ENCODE results near the gene HOXD3.
A peak's percentile ranks its signal among the peaks of the same experiment; 100 is the strongest.

HOXD3 gene

GRCh38 chr2:176148751-176149421 lies 8.2 kb upstream of the HOXD3 start:
- Mint-ChIP-seq H3K27me3 (peaks cover 55% of the 10 kb centered on the region), H3K36me3 (no peaks in the 10 kb centered on the region), H3K4me3 (no peak overlapping the region), H3K9me3 (ENCODE audit: low read depth) (no peaks in the 10 kb centered on the region), H3K4me1 (ENCODE audit: low read depth) (peaks cover 17% of the 10 kb centered on the region), H3K27ac (no peak overlapping the region)

GRCh38 chr2:176149481-176149938 lies 7.6 kb upstream of the HOXD3 start:
- Mint-ChIP-seq H3K4me3 (no peak overlapping the region), H3K4me1 (ENCODE audit: low read depth) (peaks cover 17% of the 10 kb centered on the region), H3K27me3 (peaks cover 56% of the 10 kb centered on the region), H3K9me3 (ENCODE audit: low read depth) (no peaks in the 10 kb centered on the region), H3K27ac (no peak overlapping the region), H3K36me3 (no peaks in the 10 kb centered on the region)

- H3K36me3 Mint-ChIP-seq = no peaks in the 10 kb centered on the region
- peaks cover 59% of the 10 kb centered on the region for H3K27me3 Mint-ChIP-seq
- no peaks in the 10 kb centered on the region for H3K9me3 Mint-ChIP-seq (ENCODE audit: low read depth)
- peak overlapping the region; percentile 10 for H3K4me3 Mint-ChIP-seq
- peaks cover 17% of the 10 kb centered on the region for H3K4me1 Mint-ChIP-seq (ENCODE audit: low read depth)
- no peak overlapping the region for H3K27ac Mint-ChIP-seq
Measured at GRCh38 chr2:176149939-176150583, 7.0 kb upstream of the HOXD3 start.

GRCh38 chr2:176150584-176151441 lies 6.3 kb upstream of the HOXD3 start:
- Mint-ChIP-seq H3K36me3 (no peaks in the 10 kb centered on the region), H3K27ac (no peak overlapping the region), H3K27me3 (peaks cover 59% of the 10 kb centered on the region), H3K4me3 (no peak overlapping the region), H3K4me1 (ENCODE audit: low read depth) (peaks cover 17% of the 10 kb centered on the region), H3K9me3 (ENCODE audit: low read depth) (no peaks in the 10 kb centered on the region)

DNA sequence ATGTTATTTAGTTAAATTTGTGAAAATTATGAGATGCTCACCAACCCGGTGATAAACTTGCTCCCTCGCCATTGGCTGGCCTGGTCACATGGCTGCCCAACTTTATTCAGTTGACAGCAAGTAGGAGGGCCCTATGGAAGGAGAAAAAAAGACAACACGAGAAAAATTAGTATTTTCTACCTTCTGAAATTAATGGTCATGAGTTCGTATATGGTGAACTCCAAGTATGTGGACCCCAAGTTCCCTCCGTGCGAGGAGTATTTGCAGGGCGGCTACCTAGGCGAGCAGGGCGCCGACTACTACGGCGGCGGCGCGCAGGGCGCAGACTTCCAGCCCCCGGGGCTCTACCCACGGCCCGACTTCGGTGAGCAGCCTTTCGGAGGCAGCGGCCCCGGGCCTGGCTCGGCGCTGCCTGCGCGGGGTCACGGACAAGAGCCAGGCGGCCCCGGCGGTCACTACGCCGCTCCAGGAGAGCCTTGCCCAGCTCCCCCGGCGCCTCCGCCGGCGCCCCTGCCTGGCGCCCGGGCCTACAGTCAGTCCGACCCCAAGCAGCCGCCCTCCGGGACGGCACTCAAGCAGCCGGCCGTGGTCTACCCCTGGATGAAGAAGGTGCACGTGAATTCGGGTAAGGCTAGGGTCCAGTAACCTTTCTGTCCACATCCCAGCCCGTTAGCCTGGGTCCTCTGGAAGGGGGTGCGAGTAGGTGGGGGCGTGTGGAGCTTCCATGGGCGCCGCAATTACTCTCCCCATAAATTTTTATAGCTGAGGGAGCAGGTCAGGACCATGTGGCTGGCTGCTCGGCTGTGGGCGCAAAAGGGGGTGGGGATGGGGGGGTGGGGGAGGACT lies 5.4 kb upstream of the HOXD3 start, which contains the start of gene HOXD4:
Gene HOXD4, plus strand, starts transcription at position 109 of the 846 bp plus-strand sequence. Its CDS starts 84 bp downstream, at position 193.
- Mint-ChIP-seq H3K27me3 (peaks cover 55% of the 10 kb centered on the region), H3K4me1 (ENCODE audit: low read depth) (peaks cover 17% of the 10 kb centered on the region), H3K36me3 (no peaks in the 10 kb centered on the region), H3K4me3 (peak within 1 kb of the TSS; percentile 44), H3K27ac (no peak within 1 kb of the TSS), H3K9me3 (ENCODE audit: low read depth) (no peaks in the 10 kb centered on the region)

GRCh38 chr2:176152350-176153181 lies 4.5 kb upstream of the HOXD3 start:
- H3K27me3 Mint-ChIP-seq = peaks cover 51% of the 10 kb centered on the region
- peaks cover 18% of the 10 kb centered on the region for H3K4me1 Mint-ChIP-seq (ENCODE audit: low read depth)
- peak overlapping the region; percentile 10 for H3K4me3 Mint-ChIP-seq
- H3K9me3 Mint-ChIP-seq (ENCODE audit: low read depth) = no peaks in the 10 kb centered on the region
- no peaks in the 10 kb centered on the region for H3K36me3 Mint-ChIP-seq
- no peak overlapping the region for H3K27ac Mint-ChIP-seq

GRCh38 chr2:176154576-176155252 lies 2.4 kb upstream of the HOXD3 start:
- H3K36me3 Mint-ChIP-seq = no peaks in the 10 kb centered on the region
- H3K9me3 Mint-ChIP-seq (ENCODE audit: low read depth) = no peaks in the 10 kb centered on the region
- peaks cover 46% of the 10 kb centered on the region for H3K27me3 Mint-ChIP-seq
- H3K27ac Mint-ChIP-seq = no peak overlapping the region
- no peak overlapping the region for H3K4me3 Mint-ChIP-seq
- peaks cover 26% of the 10 kb centered on the region for H3K4me1 Mint-ChIP-seq (ENCODE audit: low read depth)

GRCh38 chr2:176155356-176156044 lies 1.6 kb upstream of the HOXD3 start:
- H3K36me3 Mint-ChIP-seq = no peaks in the 10 kb centered on the region

GRCh38 chr2:176156301-176156806 lies 753 bp upstream of the HOXD3 start:
- no peaks in the 10 kb centered on the region for H3K9me3 Mint-ChIP-seq (ENCODE audit: low read depth)
- no peaks in the 10 kb centered on the region for H3K36me3 Mint-ChIP-seq
- H3K27me3 Mint-ChIP-seq = peaks cover 39% of the 10 kb centered on the region
- H3K4me1 Mint-ChIP-seq (ENCODE audit: low read depth) = peaks cover 28% of the 10 kb centered on the region
- H3K27ac Mint-ChIP-seq = no peak overlapping the region
- peak overlapping the region; percentile 20 for H3K4me3 Mint-ChIP-seq

More at GRCh38 chr2:176155356-176156044, 1.6 kb upstream of the HOXD3 start:
- Mint-ChIP-seq H3K4me3 (no peak overlapping the region), H3K9me3 (ENCODE audit: low read depth) (no peaks in the 10 kb centered on the region), H3K4me1 (ENCODE audit: low read depth) (peaks cover 24% of the 10 kb centered on the region), H3K27me3 (peaks cover 38% of the 10 kb centered on the region), H3K27ac (no peak overlapping the region)

GRCh38 chr2:176157499-176158185 lies 535 bp downstream of the HOXD3 start:
- H3K4me3 Mint-ChIP-seq = peak overlapping the region; percentile 70
- peaks cover 26% of the 10 kb centered on the region for H3K4me1 Mint-ChIP-seq (ENCODE audit: low read depth)
- no peak overlapping the region for H3K27ac Mint-ChIP-seq
- H3K27me3 Mint-ChIP-seq = peaks cover 43% of the 10 kb centered on the region
- H3K9me3 Mint-ChIP-seq (ENCODE audit: low read depth) = no peaks in the 10 kb centered on the region
- H3K36me3 Mint-ChIP-seq = no peaks in the 10 kb centered on the region

GRCh38 chr2:176158186-176158591 lies 1.1 kb downstream of the HOXD3 start:
- H3K27ac Mint-ChIP-seq = no peak overlapping the region
- no peaks in the 10 kb centered on the region for H3K9me3 Mint-ChIP-seq (ENCODE audit: low read depth)
- peaks cover 24% of the 10 kb centered on the region for H3K4me1 Mint-ChIP-seq (ENCODE audit: low read depth)
- peak overlapping the region; percentile 70 for H3K4me3 Mint-ChIP-seq
- no peaks in the 10 kb centered on the region for H3K36me3 Mint-ChIP-seq
- peaks cover 44% of the 10 kb centered on the region for H3K27me3 Mint-ChIP-seq
